ENCODE data around the gene KDM3A. TPM values are rescaled to one million over a fixed set of nuclear protein-coding genes. Genes with fewer than 3 reads are reported as not detected.

KDM3A gene
- total and polyA plus RNA-seq, 3 donors from 2014 or later, result 88.8 to 126 (median 106) TPM

GRCh38 chr2:86480105-86480504 lies 38.9 kb downstream of the KDM3A start:
- H3K27ac ChIP-seq, result peak overlapping the region in 1 of 2 donors; percentile 78
- H3K9me3 ChIP-seq, result no peaks in the 10 kb centered on the region
- no peaks in the 10 kb centered on the region for H3K36me3 ChIP-seq (ENCODE audit: low read depth, missing control alignments)
- DNase-seq, result peak; percentile 55
- H3K4me3 ChIP-seq, result no peak overlapping the region
- peaks cover 30% of the 10 kb centered on the region for H3K4me1 ChIP-seq
- 43 to 50% methylated on average over 7 of the region's 7 CpGs for WGBS, 2 donors
- no peaks in the 10 kb centered on the region for H3K27me3 ChIP-seq
- TF ChIP-seq CTCF (IDR thresholded peaks at IDR 0.05), result no peak
- no peak for TF ChIP-seq POLR2A (IDR thresholded peaks at IDR 0.05)
- intact Hi-C loops (cut with DNase I; ENCODE audit: low total_unique reads), result no loop called here

- peaks cover 26% of the 10 kb centered on the region for H3K4me1 ChIP-seq
- H3K27me3 ChIP-seq, result no peaks in the 10 kb centered on the region
- TF ChIP-seq CTCF (IDR thresholded peaks at IDR 0.05) (no peak), POLR2A (IDR thresholded peaks at IDR 0.05) (no peak)
- DNase-seq, result no peak
- 86 to 88% methylated on average over 3 of the region's 3 CpGs for WGBS, 2 donors
- no peaks in the 10 kb centered on the region for H3K9me3 ChIP-seq
- intact Hi-C loops (cut with DNase I; ENCODE audit: low total_unique reads), result no loop called here
- no peaks in the 10 kb centered on the region for H3K36me3 ChIP-seq (ENCODE audit: low read depth, missing control alignments)
- peak overlapping the region; percentile 57 to 78 for H3K27ac ChIP-seq
- H3K4me3 ChIP-seq, result no peak overlapping the region
Measured at GRCh38 chr2:86482034-86482433, 40.9 kb downstream of the KDM3A start.

GRCh38 chr2:86484385-86484784 lies 43.2 kb downstream of the KDM3A start:
- Histone ChIP-seq H3K36me3 (ENCODE audit: low read depth, missing control alignments) (no peaks in the 10 kb centered on the region), H3K27me3 (no peaks in the 10 kb centered on the region), H3K4me3 (no peak overlapping the region), H3K4me1 (peaks cover 24% of the 10 kb centered on the region), H3K27ac (peak overlapping the region in 1 of 2 donors; percentile 50), H3K9me3 (no peaks in the 10 kb centered on the region)
- no peak for TF ChIP-seq CTCF (IDR thresholded peaks at IDR 0.05)
- no peak for TF ChIP-seq POLR2A (IDR thresholded peaks at IDR 0.05)
- WGBS, 2 donors, result 89 to 92% methylated on average over 3 of the region's 3 CpGs
- no peak for DNase-seq
- intact Hi-C loops (cut with DNase I; ENCODE audit: low total_unique reads), result no loop called here

GRCh38 chr2:86485103-86485502 lies 43.9 kb downstream of the KDM3A start:
- no peak overlapping the region for H3K27ac ChIP-seq
- TF ChIP-seq POLR2A (IDR thresholded peaks at IDR 0.05), result no peak
- no peak for TF ChIP-seq CTCF (IDR thresholded peaks at IDR 0.05)
- H3K4me3 ChIP-seq, result no peak overlapping the region
- intact Hi-C loops (cut with DNase I; ENCODE audit: low total_unique reads), result no loop called here
- DNase-seq, result no peak
- no peaks in the 10 kb centered on the region for H3K36me3 ChIP-seq (ENCODE audit: low read depth, missing control alignments)
- no peaks in the 10 kb centered on the region for H3K9me3 ChIP-seq
- no peaks in the 10 kb centered on the region for H3K27me3 ChIP-seq
- H3K4me1 ChIP-seq, result peaks cover 23% of the 10 kb centered on the region

- WGBS, 2 donors, result 88 to 95% methylated on average over 3 of the region's 3 CpGs
- intact Hi-C loops (cut with DNase I; ENCODE audit: low total_unique reads), result no loop called here
- Histone ChIP-seq H3K9me3 (no peaks in the 10 kb centered on the region), H3K4me1 (peaks cover 18% of the 10 kb centered on the region), H3K36me3 (ENCODE audit: low read depth, missing control alignments) (no peaks in the 10 kb centered on the region), H3K27ac (no peak overlapping the region), H3K4me3 (no peak overlapping the region), H3K27me3 (no peaks in the 10 kb centered on the region)
- TF ChIP-seq POLR2A (IDR thresholded peaks at IDR 0.05), result no peak
- no peak for TF ChIP-seq CTCF (IDR thresholded peaks at IDR 0.05)
- DNase-seq, result no peak
Measured at GRCh38 chr2:86485802-86486201, 44.6 kb downstream of the KDM3A start.
